Stomach smooth muscle (tissue), 2 donors: ENCODE results near the gene RGS5.
A peak's percentile ranks its signal among the peaks of the same experiment; 100 is the strongest.

ENCODE experiments used
- H3K27ac ChIP-seq: one replicate; pipeline ENCODE4 v1.7.0; 2013; ENCODE audit warnings: mild to moderate bottlenecking, low read length, inconsistent platforms
- H3K27me3 ChIP-seq, 2 donors: one replicate each; pipeline ENCODE4 v1.7.0; 2013; ENCODE audit warnings: low read length in 2 of 2; ENCODE audit not compliant: insufficient read depth in 2 of 2, control insufficient read depth in 1 of 2
- H3K36me3 ChIP-seq, 2 donors: one replicate each; pipeline ENCODE4 v1.7.0; 2013; ENCODE audit warnings: low read length in 2 of 2; ENCODE audit not compliant: control insufficient read depth in 2 of 2, insufficient read depth in 2 of 2
- H3K4me1 ChIP-seq: one replicate; pipeline ENCODE4 v1.7.0; 2013; ENCODE audit warnings: low read length; ENCODE audit not compliant: control insufficient read depth, insufficient read depth
- H3K4me3 ChIP-seq, 2 donors: one replicate each; pipeline ENCODE4 v1.7.0; 2013; ENCODE audit warnings: low read length in 2 of 2
- H3K9ac ChIP-seq, 2 donors: one replicate each; pipeline ENCODE4 v1.7.0; 2013; ENCODE audit warnings: low read length in 2 of 2, mild to moderate bottlenecking in 1 of 2
- H3K9me3 ChIP-seq, 2 donors: one replicate each; pipeline ENCODE4 v1.7.0; 2013; ENCODE audit warnings: low read length in 2 of 2; ENCODE audit not compliant: control insufficient read depth in 2 of 2
- donor health status: healthy.
- donor health status: Pancreatic carcinoma.

RGS5 gene

DNA sequence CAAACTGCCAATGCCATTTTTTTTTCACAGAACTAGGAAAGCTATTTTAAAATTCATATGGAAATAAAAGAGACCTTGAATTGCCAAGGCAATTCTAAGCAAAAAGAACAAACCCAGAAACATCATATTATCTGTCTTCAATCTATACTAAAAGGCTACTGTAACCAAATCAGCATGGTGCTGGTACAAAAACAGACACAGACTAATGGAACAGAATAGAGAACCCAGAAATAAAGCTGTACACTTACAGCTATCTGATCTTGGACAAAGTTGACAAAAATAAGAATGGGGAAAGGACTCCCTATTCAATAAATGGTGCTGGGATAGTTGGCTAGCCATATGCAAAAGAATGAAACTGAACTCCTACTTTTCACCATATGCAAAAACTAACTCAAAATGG is 83.0 kb downstream of the RGS5 start:
- no peak overlapping the region for H3K27ac ChIP-seq
- H3K9ac ChIP-seq, result no peak overlapping the region
- no peak overlapping the region for H3K4me3 ChIP-seq
- H3K4me1 ChIP-seq, result peaks cover 2% of the 10 kb centered on the region
- no peaks in the 10 kb centered on the region for H3K36me3 ChIP-seq
- H3K9me3 ChIP-seq, result no peaks in the 10 kb centered on the region
- no peaks in the 10 kb centered on the region for H3K27me3 ChIP-seq

DNA sequence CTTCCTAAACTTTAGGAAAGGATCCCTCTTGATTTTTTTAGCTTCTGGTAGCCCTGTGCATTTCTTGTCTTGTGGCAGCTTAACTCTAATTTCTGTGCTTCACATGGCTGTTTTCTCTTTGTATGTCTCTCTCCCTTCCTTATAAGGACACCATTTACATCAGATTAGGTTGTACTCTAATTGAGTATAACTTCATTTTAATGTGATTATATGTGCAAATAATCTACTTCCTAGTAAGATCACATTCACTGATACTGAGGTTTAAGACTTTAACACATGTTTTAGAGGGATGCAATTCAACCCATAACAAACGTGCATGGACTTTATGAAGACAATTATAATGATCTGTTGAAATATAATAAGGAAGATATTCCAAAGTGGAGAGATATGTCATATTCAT is 86.8 kb downstream of the RGS5 start:
- H3K36me3 ChIP-seq, result no peaks in the 10 kb centered on the region
- H3K27ac ChIP-seq, result no peak overlapping the region
- no peak overlapping the region for H3K9ac ChIP-seq
- no peak overlapping the region for H3K4me3 ChIP-seq
- H3K27me3 ChIP-seq, result no peaks in the 10 kb centered on the region
- H3K4me1 ChIP-seq, result no peaks in the 10 kb centered on the region
- H3K9me3 ChIP-seq, result no peaks in the 10 kb centered on the region

DNA sequence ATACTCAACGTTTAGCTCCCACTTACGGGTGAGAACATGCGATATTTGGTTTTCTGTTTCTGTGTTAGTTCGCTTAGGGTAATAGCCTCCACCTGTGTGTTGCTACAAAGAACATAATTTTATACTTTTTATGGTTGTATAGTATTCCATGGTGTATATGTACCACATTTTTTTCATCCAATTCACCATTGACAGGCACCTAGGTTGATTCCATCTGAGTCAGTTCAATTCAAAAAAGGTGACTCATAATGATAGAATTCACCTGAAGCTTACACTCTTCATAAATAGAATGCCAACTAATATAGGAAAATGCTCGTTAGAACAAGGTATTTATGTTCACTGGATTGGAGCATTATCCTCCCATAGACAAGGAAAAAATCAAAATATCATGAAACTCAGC is 95.1 kb downstream of the RGS5 start:
- no peaks in the 10 kb centered on the region for H3K9me3 ChIP-seq
- H3K4me3 ChIP-seq, result no peak overlapping the region
- no peaks in the 10 kb centered on the region for H3K4me1 ChIP-seq
- H3K36me3 ChIP-seq, result no peaks in the 10 kb centered on the region
- H3K9ac ChIP-seq, result no peak overlapping the region
- no peak overlapping the region for H3K27ac ChIP-seq
- H3K27me3 ChIP-seq, result no peaks in the 10 kb centered on the region

DNA sequence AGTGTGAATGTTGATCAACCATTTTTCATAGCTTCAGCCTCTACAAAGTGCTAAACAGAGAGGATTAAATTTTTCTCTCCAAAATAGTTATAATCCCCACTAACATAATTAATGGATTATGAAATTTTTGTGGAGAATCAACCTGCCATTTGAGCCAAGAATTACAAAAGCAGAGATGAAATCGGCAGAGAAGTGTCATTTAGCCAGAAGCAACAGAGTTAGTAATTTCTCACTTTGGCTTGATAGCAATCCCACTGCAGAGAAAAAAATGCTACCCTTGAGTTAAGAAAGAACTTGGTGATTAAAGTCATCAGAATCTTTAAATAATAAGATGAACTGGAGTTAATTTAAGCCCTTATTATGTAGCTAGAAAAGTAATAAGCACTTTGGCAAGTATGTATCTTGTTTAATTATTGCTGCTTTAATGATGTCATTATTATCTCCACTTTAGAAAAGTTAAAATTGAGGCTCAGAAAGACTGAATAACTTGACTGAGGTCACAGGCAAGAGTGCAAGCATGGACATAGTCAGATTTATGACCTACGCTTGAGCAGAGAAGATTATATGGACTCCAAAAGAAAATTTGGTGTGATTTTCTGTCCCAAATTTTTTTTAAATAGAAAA is 96.2 kb downstream of the RGS5 start:
- H3K4me3 ChIP-seq, result no peak overlapping the region
- no peak overlapping the region for H3K27ac ChIP-seq
- peaks cover 2% of the 10 kb centered on the region for H3K4me1 ChIP-seq
- H3K9ac ChIP-seq, result no peak overlapping the region
- no peaks in the 10 kb centered on the region for H3K36me3 ChIP-seq
- H3K9me3 ChIP-seq, result no peaks in the 10 kb centered on the region
- H3K27me3 ChIP-seq, result no peaks in the 10 kb centered on the region

DNA sequence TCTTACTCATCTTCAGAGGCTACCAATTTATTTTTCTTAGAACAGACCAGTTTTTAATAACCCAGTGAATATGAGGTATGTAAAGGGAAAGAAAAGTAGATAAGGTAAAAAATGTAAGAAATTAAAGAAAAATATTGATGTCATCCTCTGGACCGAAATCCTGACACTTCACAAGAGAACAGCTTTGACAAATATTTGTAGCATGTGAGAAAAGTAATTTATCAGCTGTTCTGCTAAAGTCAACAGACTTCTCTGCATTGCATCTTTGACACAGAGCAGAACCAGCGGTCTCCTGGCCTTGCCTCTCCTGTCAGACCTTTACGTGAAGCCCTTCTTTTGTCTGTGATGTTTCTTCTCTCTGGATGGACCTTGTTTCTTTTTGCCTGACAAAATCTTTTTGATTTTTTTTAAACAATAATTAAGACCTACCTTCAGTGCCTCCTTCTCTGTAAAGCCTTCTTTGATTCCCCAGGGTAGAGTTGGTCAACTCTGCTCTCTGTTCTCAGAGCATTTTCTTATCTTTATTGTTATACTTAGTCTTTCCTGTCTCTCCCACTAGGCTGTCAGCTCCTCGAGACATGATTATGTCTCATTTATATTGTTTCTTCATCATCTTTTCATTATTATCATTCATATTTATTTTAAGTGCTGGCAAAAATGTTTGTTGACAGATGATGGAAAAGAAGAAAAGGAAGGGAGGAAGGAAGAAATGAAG is 98.2 kb downstream of the RGS5 start:
- no peak overlapping the region for H3K9ac ChIP-seq
- peaks cover 2% of the 10 kb centered on the region for H3K4me1 ChIP-seq
- H3K27ac ChIP-seq, result peak overlapping the region; percentile 61
- no peak overlapping the region for H3K4me3 ChIP-seq
- H3K36me3 ChIP-seq, result no peaks in the 10 kb centered on the region
- H3K27me3 ChIP-seq, result no peaks in the 10 kb centered on the region
- H3K9me3 ChIP-seq, result no peaks in the 10 kb centered on the region

DNA sequence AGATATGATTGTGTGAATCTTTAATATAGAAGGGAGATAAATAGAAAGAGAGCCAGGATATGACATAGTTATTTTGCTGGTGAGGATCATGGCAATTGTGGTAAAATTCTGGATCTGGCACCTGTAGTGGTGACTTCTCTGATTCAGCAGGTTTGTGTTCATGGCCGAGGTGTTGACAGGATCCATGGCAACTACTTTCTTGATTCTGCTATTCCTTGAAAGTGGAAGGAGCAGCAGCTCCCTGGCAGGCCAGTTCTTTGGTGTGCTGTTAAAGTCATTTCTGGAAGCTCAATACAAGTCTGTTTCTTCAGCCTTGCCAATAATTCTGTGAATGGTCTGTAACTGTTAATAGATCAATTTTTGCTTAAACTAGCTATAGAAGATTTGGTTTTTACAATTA is 100.1 kb downstream of the RGS5 start:
- no peak overlapping the region for H3K9ac ChIP-seq
- H3K36me3 ChIP-seq, result no peaks in the 10 kb centered on the region
- no peak overlapping the region for H3K4me3 ChIP-seq
- H3K27me3 ChIP-seq, result no peaks in the 10 kb centered on the region
- no peak overlapping the region for H3K27ac ChIP-seq
- H3K4me1 ChIP-seq, result peaks cover 2% of the 10 kb centered on the region
- H3K9me3 ChIP-seq, result no peaks in the 10 kb centered on the region

DNA sequence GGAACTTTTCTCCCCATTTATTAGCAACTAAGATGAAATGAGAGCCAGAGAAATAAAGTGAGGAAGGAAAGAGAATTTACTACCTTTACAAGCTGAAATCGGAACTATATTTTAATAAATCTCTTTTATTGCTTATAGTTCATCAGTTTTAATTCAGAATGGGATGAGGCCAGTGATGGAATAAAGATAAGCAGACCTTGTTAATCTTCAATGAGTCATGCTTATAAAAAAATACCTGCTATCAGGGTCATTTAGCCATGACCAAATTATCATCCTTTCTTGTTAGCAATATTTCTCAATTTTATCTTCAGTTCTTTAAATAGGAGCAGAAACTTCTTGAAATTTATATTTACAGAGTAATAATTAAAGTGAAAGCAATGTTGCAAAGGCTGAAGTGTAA is 107.5 kb downstream of the RGS5 start:
- Histone ChIP-seq H3K27ac (no peak overlapping the region), H3K9ac (no peak overlapping the region), H3K9me3 (no peaks in the 10 kb centered on the region), H3K4me1 (no peaks in the 10 kb centered on the region), H3K27me3 (no peaks in the 10 kb centered on the region), H3K36me3 (no peaks in the 10 kb centered on the region), H3K4me3 (no peak overlapping the region)

DNA sequence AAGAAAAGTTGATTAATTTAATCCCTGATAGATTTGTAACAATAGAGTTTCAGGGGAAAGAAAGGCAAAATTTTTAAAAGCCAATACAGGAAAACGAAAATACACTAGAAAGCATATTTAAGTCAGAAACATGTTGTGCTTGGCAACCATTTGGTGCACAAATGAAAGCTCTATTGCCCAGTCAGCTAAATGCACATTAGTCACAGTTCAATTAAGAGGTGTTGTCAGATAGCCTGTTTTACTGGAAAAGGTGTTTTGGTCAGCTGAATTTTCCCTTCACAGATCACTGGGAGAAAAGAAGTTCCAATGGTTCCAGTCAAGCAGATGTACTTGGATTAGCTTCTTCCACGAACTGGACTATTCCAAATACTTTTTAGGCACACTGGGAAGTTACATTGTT is 108.1 kb downstream of the RGS5 start:
- Histone ChIP-seq H3K27ac (no peak overlapping the region), H3K36me3 (no peaks in the 10 kb centered on the region), H3K27me3 (no peaks in the 10 kb centered on the region), H3K9ac (no peak overlapping the region), H3K4me1 (no peaks in the 10 kb centered on the region), H3K9me3 (no peaks in the 10 kb centered on the region), H3K4me3 (no peak overlapping the region)

DNA sequence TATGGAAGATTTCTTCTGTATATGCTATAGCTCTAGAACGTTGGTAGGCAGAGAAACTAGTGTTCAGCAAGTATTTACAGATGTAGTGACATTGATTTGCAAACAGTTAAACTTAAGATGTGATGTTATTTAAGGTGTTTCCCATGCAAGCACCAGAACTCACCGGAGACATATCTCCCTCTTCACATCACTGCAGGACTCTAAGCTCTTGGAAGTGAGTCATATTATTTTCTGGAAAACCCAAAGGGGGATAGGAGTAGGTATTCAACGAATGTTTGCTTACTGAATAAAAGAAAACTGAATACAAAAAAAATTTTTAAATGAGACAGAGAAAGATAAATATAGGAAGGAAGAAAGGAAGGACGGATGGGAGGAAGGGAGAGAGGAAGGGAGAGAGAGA is 108.5 kb downstream of the RGS5 start:
- Histone ChIP-seq H3K27ac (no peak overlapping the region), H3K9ac (no peak overlapping the region), H3K4me1 (no peaks in the 10 kb centered on the region), H3K36me3 (no peaks in the 10 kb centered on the region), H3K27me3 (no peaks in the 10 kb centered on the region), H3K9me3 (no peaks in the 10 kb centered on the region), H3K4me3 (no peak overlapping the region)

DNA sequence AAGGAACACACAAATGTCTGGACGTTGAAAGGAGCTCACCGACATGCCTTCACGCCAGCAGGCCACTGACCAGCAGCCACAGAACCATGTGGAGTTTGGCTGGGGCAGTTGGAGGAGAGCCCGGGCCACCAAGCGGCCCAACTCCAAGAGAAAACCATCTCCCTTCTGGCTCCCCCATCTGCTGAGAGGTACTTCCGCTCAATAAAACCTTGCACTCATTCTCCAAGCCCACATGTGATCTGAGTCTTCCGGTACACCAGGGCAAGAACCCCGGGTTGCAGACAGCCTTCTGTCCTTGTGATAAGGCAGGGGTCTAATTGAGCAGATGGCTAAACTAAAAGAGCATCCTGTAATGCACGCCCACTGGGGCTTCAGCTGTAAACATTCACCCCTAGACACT is 109.1 kb downstream of the RGS5 start:
- H3K27ac ChIP-seq, result no peak overlapping the region
- H3K9ac ChIP-seq, result no peak overlapping the region
- no peaks in the 10 kb centered on the region for H3K4me1 ChIP-seq
- H3K9me3 ChIP-seq, result no peaks in the 10 kb centered on the region
- H3K4me3 ChIP-seq, result no peak overlapping the region
- H3K36me3 ChIP-seq, result no peaks in the 10 kb centered on the region
- H3K27me3 ChIP-seq, result no peaks in the 10 kb centered on the region

DNA sequence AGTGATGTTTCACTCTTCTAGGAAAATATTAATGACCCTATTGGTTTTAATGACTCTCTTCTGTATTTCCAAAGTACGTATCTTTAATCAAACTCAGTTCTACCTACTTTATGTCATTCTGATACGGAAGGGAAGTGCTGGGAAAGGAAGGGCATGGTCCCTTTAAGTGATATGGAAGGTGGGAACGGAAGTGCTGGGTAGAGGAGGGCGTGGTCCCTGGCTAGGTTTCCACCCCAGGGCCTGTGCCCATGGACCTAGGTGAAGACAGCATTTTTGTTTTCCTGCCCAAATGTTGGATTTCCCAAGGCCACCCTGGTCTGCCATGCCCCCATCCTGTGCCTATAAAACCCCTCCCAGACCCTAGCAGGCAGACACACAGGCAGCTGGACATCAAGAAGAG is 109.5 kb downstream of the RGS5 start:
- no peaks in the 10 kb centered on the region for H3K4me1 ChIP-seq
- H3K27me3 ChIP-seq, result no peaks in the 10 kb centered on the region
- H3K27ac ChIP-seq, result no peak overlapping the region
- no peak overlapping the region for H3K9ac ChIP-seq
- no peak overlapping the region for H3K4me3 ChIP-seq
- H3K9me3 ChIP-seq, result no peaks in the 10 kb centered on the region
- H3K36me3 ChIP-seq, result no peaks in the 10 kb centered on the region
